ENCODE data around the gene ETFA. TPM values are rescaled to one million over a fixed set of nuclear protein-coding genes. Genes with fewer than 3 reads are reported as not detected.

The ETFA gene
- total RNA-seq, 2 experiments from 2014 or later = 86.1 to 87.6 TPM

DNA sequence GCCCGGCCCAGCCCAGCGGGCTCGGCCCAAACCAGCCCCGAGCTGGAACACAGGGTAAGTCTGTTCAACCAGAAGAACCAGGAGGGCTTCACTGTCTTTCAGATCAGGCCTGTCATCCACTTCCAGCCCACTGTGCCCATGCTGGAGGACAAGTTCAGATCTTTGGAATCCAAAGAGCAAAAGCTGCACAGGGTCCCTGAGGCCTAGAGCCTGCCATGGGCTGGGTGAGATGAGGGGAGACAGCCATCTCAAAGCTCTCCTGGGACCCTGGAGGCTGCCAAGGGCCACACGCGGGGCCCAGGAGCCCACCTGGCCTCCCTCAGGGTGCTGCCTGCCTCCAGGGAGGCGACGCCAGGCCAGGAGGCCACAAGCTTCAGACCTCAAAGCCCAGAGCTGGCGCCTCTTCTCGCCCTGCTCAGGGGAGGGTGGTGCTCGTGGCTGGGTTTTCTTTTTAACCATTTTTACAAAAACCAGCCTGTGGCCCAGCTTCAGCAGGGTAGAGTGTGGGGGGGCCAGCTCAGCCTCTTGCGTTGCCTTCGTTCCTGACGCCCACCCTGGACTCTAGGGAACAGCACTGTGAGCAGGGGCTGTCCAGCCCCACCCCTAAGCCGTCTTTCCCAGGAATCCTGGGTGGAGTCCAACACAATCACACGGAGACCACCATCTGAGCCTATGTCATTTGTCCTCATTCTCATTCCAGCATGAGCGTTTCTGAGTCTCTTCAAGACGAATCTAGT is 107.0 kb downstream of the ETFA start:
- no peaks in the 10 kb centered on the region for H3K9me3 Mint-ChIP-seq
- POLR2A ChIA-PET = no interaction called here
- ATAC-seq (ENCODE audit: low read depth) (no peak), DNase-seq (no peak)
- H3K4me3 Mint-ChIP-seq = no peak overlapping the region
- H3K36me3 Mint-ChIP-seq = no peaks in the 10 kb centered on the region
- H3K27me3 Mint-ChIP-seq = no peaks in the 10 kb centered on the region
- H3K27ac Mint-ChIP-seq = no peak overlapping the region
- H3K4me1 Mint-ChIP-seq = no peaks in the 10 kb centered on the region

DNA sequence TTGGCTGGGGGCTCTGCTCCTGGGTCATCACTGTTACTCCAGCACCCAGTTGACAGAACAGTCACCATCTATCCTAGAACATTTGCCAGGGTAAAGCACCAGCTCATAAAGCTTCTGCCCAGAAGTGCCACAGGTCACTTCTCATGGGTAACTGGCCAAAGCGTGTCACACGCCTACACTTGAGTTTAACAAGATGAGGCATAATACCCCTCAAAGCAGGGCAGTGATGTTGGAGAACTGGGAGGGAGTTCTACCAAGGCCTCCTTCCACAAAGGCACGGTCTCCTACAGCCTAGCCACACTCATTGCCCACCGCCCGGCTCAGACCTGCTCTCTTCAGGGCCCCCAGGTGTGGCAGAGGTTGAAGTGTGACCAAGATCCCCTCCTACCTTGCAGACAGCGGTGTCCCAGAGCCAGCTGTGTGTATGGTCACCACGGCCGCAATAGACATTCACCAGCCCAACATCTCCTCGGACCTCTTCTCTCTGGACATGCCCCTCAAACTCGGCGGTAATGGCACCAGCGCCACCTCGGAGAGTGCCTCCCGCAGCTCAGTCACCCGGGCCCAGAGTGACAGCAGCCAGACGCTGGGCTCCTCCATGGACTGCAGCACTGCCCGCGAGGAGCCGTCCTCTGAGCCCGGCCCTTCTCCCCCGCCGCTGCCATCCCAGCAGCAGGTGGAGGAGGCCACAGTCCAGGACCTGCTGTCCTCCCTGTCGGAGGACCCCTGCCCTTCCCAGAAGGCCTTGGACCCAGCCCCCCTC is 107.7 kb downstream of the ETFA start:
- DNase-seq (no peak), ATAC-seq (ENCODE audit: low read depth) (no peak)
- no peaks in the 10 kb centered on the region for H3K4me1 Mint-ChIP-seq
- no peaks in the 10 kb centered on the region for H3K36me3 Mint-ChIP-seq
- H3K4me3 Mint-ChIP-seq = no peak overlapping the region
- POLR2A ChIA-PET = no interaction called here
- H3K27me3 Mint-ChIP-seq = no peaks in the 10 kb centered on the region
- H3K9me3 Mint-ChIP-seq = no peaks in the 10 kb centered on the region
- H3K27ac Mint-ChIP-seq = no peak overlapping the region

DNA sequence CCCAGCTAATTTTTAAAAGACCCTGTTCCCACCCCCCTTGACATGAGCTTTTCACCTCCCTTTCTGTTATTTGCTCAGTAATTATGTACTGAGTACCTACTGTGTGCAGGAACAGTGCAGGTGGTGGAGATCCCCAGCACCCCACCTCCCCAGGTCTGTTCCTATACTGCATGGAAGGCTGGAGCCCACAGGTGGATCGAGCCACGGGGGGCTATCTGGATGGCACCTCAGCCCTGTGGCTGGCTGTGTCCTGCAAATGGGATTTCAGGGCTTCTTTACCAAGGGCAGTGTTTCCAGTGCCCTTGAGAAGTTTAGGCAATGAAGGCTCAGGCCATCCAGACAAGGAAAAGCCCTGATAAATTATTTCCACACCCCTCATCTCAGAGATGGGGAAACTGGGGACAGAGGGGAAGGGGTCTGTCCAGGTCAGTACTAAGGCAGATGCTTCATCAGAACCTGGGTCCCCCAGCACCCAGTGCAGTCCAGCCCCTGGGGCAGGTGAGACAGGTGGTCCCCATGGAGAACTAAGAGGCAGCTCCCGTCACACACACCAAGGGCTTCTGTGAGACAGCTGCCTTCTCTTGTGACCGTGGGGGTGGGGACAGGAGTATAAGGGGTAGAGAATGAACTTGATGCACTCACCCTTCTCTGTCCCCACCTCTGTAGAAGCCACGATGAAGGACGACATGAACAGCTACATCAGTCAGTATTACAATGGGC is 109.6 kb downstream of the ETFA start:
- Mint-ChIP-seq H3K36me3 (no peaks in the 10 kb centered on the region), H3K27ac (no peak overlapping the region), H3K27me3 (no peaks in the 10 kb centered on the region), H3K9me3 (no peaks in the 10 kb centered on the region), H3K4me3 (no peak overlapping the region), H3K4me1 (no peaks in the 10 kb centered on the region)
- no peak for DNase-seq
- POLR2A ChIA-PET = no interaction called here
- no peak for ATAC-seq (ENCODE audit: low read depth)

GRCh38 chr15:76200641-76201105 is 110.6 kb downstream of the ETFA start:
- POLR2A ChIA-PET = no interaction called here
- Mint-ChIP-seq H3K4me1 (no peaks in the 10 kb centered on the region), H3K36me3 (no peaks in the 10 kb centered on the region), H3K27me3 (no peaks in the 10 kb centered on the region), H3K27ac (no peak overlapping the region), H3K4me3 (no peak overlapping the region), H3K9me3 (no peaks in the 10 kb centered on the region)
- peak; percentile 23 for DNase-seq
- ATAC-seq (ENCODE audit: low read depth) = no peak

DNA sequence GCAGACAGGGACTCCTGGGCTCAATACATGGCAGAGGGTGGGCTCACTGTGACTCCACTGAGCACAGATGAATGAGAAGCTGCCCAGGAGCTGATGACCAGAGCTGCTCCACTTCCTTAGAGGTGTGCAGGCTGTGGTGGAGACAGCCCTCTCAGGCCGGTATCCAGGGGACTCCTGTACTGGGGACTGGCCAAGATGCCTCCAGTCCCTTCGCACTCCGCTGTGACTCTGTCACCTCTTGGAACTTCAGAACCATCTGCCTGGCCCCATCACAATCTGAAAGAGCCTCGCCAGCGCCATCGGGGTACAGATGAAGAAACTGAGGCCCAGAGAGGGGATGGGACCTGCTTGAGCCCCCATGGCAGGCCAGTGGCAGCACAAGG is 111.2 kb downstream of the ETFA start:
- no peaks in the 10 kb centered on the region for H3K27me3 Mint-ChIP-seq
- H3K4me1 Mint-ChIP-seq = no peaks in the 10 kb centered on the region
- peak; percentile 7 for DNase-seq
- H3K4me3 Mint-ChIP-seq = no peak overlapping the region
- H3K36me3 Mint-ChIP-seq = no peaks in the 10 kb centered on the region
- no peaks in the 10 kb centered on the region for H3K9me3 Mint-ChIP-seq
- POLR2A ChIA-PET = no interaction called here
- H3K27ac Mint-ChIP-seq = no peak overlapping the region
- no peak for ATAC-seq (ENCODE audit: low read depth)

DNA sequence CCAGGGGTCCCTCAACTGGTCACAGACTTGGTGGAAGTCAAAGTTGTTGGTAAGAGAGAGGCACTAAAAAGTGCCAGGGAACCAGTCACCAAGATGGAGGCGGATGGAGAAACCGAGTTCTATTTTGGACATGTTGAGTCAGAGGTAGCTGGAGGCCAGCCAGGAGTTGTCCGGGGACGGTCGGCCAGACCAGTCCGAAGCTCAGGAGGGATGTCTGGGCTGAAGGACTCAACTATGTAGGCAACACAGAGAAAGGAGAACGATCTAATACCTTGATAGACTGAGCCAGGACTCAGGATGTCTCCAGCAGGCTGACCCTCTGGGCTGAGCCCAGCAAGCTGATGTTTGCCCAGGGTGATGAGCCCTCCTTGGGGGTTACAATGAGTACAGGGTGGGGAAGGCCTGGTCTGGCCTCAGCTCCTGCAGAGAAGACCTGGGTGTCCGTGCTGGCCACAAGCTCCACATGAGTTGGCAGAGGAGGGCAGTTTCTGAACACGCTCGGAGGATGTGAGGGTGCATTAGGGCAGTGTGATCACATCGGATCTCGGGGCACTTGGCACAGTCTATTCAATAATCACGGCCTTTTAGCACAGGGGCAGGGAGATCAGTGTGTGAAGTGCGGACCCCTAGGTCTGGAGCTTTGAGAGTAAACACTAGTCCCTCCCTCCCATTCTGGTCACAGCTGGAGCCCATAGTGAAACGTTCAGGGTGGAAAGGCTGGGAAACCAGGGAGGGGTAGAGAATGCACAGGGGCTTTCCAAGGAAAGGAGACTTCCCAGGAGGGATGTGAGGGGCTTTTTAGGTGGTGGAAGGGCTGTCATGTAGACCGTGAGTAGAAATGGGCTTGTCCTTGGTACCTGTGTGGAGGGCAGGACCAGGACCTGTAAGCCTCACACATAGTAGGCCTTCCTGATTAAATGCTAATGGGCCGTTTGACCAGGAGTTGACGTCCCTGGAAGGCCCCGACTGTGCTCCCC is 111.9 kb downstream of the ETFA start:
- no peak overlapping the region for H3K4me3 Mint-ChIP-seq
- H3K4me1 Mint-ChIP-seq = no peaks in the 10 kb centered on the region
- no peaks in the 10 kb centered on the region for H3K9me3 Mint-ChIP-seq
- no peaks in the 10 kb centered on the region for H3K27me3 Mint-ChIP-seq
- no peak overlapping the region for H3K27ac Mint-ChIP-seq
- POLR2A ChIA-PET = no interaction called here
- DNase-seq = peak; percentile 13
- ATAC-seq (ENCODE audit: low read depth) = no peak
- no peaks in the 10 kb centered on the region for H3K36me3 Mint-ChIP-seq

GRCh38 chr15:76198456-76199105 is 112.7 kb downstream of the ETFA start:
- H3K36me3 Mint-ChIP-seq = no peaks in the 10 kb centered on the region
- no peaks in the 10 kb centered on the region for H3K9me3 Mint-ChIP-seq
- POLR2A ChIA-PET = no interaction called here
- H3K27ac Mint-ChIP-seq = no peak overlapping the region
- no peak for ATAC-seq (ENCODE audit: low read depth)
- H3K27me3 Mint-ChIP-seq = no peaks in the 10 kb centered on the region
- H3K4me3 Mint-ChIP-seq = no peak overlapping the region
- DNase-seq = peak; percentile 13
- H3K4me1 Mint-ChIP-seq = no peaks in the 10 kb centered on the region

- Mint-ChIP-seq H3K27me3 (no peaks in the 10 kb centered on the region), H3K27ac (no peak overlapping the region), H3K4me1 (no peaks in the 10 kb centered on the region), H3K9me3 (no peaks in the 10 kb centered on the region), H3K4me3 (no peak overlapping the region), H3K36me3 (no peaks in the 10 kb centered on the region)
- DNase-seq = peak; percentile 16
- POLR2A ChIA-PET = no interaction called here
- no peak for ATAC-seq (ENCODE audit: low read depth)
Measured at GRCh38 chr15:76197703-76198455, 113.4 kb downstream of the ETFA start.

DNA sequence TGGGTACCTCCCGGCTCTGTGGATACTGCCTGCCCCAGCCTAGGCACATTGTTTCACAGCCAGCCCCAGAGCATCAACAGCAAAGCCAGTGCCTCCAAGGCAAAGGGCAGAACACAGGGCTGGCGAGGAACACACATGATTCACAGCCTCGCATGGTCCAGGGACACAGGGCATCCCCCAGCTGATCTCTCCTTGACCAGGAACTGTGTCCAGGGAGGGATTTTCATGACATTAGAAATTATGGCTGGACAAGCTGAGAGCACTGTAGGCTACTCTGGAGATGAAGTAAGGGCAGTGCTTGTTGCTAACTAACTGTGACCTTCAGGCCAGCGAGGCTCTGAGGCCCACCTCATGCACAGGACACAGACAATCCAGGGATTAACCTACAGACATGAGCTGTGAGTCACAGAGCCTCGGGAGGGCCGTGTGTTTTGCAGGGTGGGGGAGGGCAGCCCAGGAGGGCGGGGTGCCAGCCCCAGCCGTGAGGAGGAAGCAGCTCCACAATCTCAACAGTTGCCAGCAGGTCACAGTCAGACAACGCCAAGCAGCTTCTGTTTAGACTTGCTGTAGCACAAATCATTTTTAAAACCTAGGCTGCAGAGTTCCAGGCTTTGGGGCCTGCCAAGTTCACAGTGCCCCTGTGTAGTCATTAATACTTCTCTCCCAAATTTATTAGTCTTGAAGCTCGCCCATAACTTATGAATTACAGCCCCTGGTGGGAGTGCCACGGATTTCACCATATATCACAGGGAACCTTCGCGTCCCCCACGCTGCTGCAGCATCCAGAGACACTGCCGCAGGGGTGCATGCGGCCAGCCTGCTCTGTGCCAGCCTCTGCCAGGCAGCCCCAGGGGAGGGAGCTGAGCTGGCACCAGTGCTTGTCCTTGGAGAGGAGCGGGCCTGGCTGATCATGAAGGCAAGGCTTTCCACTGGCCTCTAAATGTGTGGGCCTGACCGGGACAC is 114.7 kb downstream of the ETFA start:
- H3K4me3 Mint-ChIP-seq = no peak overlapping the region
- ATAC-seq (ENCODE audit: low read depth) = no peak

DNA sequence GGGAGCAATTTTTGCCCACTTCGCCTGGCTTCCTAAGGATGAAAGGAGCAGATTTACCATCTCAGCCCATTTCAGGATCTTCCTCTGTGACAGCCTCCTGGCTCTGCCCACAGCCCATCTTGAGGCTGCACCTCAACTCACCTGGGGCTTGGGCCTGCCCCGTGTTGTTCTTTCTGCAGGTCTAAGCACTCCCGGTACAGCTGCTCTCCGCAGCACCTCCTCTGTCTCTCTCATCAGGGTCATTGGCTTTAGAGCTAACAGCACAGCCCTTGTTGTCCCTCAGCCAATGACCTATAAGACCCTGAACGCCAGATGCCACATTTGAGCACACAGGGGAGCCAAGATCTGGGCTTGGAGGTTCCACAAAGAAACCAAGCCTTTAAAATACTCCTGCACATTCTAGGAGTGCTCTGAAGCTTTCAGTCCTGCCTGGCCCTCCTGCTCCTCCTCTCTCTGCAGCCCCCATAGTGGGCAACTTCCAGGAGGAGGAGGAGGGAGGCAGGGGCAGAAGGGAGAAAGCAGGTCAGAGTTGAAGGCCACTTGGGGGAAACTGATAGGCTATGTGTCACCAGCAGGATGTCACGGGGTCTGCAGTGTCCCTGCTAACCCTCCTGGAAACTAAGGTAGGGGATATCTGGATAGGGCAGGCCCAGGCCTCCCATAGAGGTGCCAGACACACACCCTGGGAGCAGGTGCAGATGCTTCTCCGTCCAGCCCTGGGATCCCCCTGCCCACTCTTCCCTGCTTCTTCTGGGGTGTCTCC is 115.6 kb downstream of the ETFA start:
- peaks cover 5% of the 10 kb centered on the region for H3K27me3 Mint-ChIP-seq
- H3K4me3 Mint-ChIP-seq = no peak overlapping the region
- DNase-seq (no peak), ATAC-seq (ENCODE audit: low read depth) (no peak)
- H3K27ac Mint-ChIP-seq = no peak overlapping the region
- POLR2A ChIA-PET = no interaction called here
- peaks cover 5% of the 10 kb centered on the region for H3K4me1 Mint-ChIP-seq
- H3K36me3 Mint-ChIP-seq = no peaks in the 10 kb centered on the region
- no peaks in the 10 kb centered on the region for H3K9me3 Mint-ChIP-seq

More for the DNA sequence above, 114.7 kb downstream of the ETFA start:
- no peaks in the 10 kb centered on the region for H3K36me3 Mint-ChIP-seq
- DNase-seq = peak; percentile 17
- peaks cover 4% of the 10 kb centered on the region for H3K27me3 Mint-ChIP-seq
- POLR2A ChIA-PET = no interaction called here
- no peaks in the 10 kb centered on the region for H3K9me3 Mint-ChIP-seq
- no peak overlapping the region for H3K27ac Mint-ChIP-seq
- no peaks in the 10 kb centered on the region for H3K4me1 Mint-ChIP-seq

DNA sequence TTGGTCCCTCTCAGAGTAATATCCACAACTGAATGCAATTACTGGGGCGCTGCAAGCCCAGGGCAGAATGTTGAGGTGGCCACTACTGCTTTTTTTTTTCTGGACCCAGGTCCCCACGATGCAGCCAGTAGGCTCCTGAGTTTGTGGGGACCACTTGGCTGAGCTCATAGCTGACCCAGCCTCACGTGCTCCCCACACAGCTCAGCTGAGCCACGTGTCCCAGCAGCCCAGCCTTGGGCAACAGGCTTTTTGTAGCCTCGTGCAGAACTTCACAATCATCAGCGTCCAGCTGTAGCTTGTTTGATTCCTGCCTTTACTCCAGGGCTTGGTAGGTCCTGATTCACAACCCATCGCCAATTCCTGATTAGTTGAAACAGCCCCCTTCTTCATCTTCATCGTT is 117.3 kb downstream of the ETFA start:
- Mint-ChIP-seq H3K4me1 (peaks cover 10% of the 10 kb centered on the region), H3K9me3 (no peaks in the 10 kb centered on the region), H3K4me3 (no peak overlapping the region), H3K27me3 (peaks cover 18% of the 10 kb centered on the region), H3K36me3 (no peaks in the 10 kb centered on the region), H3K27ac (no peak overlapping the region)
- no peak for DNase-seq
- ATAC-seq (ENCODE audit: low read depth) = no peak
- POLR2A ChIA-PET = no interaction called here

Measured in activated naive CD8-positive, alpha-beta T cell treated with anti-CD3 and anti-CD28 coated beads, Interleukin-2, amount 10 ng/mL, durations not matched to agents 7 days and 5 days (primary cell).